Measurements from ENCODE around the gene WNT7B. TPM values are rescaled to one million over a fixed set of nuclear protein-coding genes. Genes with fewer than 3 reads are reported as not detected.

WNT7B gene
- total RNA-seq, result not detected

DNA sequence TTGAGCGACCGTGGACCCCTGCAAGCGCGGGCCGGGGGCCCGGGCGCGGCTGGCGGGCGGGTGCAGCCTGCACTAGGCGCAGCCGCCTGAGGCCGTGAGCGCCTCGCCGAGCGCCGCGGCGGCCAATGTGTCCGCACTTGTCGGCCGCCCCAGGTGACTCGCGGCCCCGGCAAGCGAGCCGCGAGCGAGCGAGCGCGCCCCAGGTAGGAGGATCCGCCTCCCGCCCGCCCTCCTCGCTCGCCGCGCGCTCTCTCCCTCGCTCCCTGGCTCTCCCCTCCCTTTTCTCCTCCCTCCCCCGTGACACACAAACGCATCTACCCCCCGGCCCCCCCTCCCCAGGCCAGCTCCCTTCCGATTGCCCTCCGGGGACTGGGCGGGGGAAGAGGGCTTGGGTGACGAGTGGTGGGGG lies at the start of gene WNT7B:
Gene WNT7B, minus strand, starts transcription at position 160 of the 409 bp plus-strand sequence. CDS start 408 bp downstream, outside the sequence.
- peaks cover 4% of the 10 kb centered on the region for H3K4me1 Mint-ChIP-seq (ENCODE audit: low read depth)
- ChIA-PET POLR2A (no interaction called here), CTCF (no interaction called here)
- DNase-seq (no peak), ATAC-seq (no peak)
- H3K27ac Mint-ChIP-seq, result no peak within 1 kb of the TSS
- peaks cover 44% of the 10 kb centered on the region for H3K27me3 Mint-ChIP-seq (ENCODE audit: low read depth)
- no peaks in the 10 kb centered on the region for H3K36me3 Mint-ChIP-seq (ENCODE audit: low read depth)
- H3K9me3 Mint-ChIP-seq (ENCODE audit: insufficient read depth), result no peaks in the 10 kb centered on the region
- no peak within 1 kb of the TSS for H3K4me3 Mint-ChIP-seq

DNA sequence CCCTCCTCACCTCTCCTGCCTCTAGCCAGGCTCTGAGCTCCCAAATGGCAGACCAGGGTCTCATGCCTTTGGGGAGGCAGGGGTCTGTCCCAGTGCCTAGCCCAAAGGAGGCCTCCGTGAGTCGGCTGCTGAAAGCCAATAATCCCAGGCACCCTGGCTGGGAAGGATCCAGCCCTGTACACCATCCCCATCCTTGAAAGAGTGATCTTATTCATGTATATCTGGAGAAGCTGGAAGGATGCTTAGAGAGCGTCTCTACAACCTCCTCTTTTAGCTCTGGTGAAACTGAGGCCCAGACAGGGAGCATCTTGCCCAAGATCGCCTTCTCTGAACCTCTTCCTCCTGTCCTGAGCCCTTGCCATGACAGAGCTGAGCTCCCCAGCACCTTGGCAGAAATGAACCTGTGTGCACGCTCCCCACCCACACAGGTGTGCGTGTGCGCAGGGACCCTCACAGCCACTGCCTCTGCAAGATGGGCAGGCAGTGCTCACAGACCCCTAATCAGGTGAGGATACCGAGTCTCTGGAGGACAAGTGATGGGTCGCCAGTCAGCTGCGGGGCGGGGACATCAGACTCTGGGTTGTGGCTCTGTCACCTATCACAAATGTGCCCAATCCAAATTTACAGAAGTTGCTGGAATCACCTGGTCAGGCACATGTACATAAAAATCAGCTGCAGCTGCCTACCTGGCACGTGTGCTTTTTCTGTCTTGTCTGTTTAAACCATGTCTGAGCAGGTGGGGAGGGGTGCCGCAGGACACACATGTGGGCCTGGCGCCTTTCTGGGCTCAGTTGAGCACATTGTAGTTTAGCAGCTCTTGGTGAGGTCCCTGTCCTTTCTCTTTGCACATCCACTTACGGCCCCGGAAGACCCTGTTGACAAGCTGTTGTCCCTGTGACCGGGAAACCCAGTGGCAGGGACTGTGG lies 49.3 kb upstream of the WNT7B start:
- no peaks in the 10 kb centered on the region for H3K36me3 Mint-ChIP-seq (ENCODE audit: low read depth)
- POLR2A ChIA-PET, result no interaction called here
- DNase-seq (no peak), ATAC-seq (no peak)
- CTCF ChIA-PET, result interaction anchor here (1.2 to 2.2 kb wide), 2 partner anchors 20 to 89 kb away, joined by 4 to 14 read pairs; no protein-coding TSS in a partner anchor
- H3K27me3 Mint-ChIP-seq (ENCODE audit: low read depth), result peaks cover 41% of the 10 kb centered on the region
- H3K4me1 Mint-ChIP-seq (ENCODE audit: low read depth), result peaks cover 16% of the 10 kb centered on the region
- H3K27ac Mint-ChIP-seq, result no peak overlapping the region
- H3K9me3 Mint-ChIP-seq (ENCODE audit: insufficient read depth), result no peaks in the 10 kb centered on the region
- H3K4me3 Mint-ChIP-seq, result no peak overlapping the region

DNA sequence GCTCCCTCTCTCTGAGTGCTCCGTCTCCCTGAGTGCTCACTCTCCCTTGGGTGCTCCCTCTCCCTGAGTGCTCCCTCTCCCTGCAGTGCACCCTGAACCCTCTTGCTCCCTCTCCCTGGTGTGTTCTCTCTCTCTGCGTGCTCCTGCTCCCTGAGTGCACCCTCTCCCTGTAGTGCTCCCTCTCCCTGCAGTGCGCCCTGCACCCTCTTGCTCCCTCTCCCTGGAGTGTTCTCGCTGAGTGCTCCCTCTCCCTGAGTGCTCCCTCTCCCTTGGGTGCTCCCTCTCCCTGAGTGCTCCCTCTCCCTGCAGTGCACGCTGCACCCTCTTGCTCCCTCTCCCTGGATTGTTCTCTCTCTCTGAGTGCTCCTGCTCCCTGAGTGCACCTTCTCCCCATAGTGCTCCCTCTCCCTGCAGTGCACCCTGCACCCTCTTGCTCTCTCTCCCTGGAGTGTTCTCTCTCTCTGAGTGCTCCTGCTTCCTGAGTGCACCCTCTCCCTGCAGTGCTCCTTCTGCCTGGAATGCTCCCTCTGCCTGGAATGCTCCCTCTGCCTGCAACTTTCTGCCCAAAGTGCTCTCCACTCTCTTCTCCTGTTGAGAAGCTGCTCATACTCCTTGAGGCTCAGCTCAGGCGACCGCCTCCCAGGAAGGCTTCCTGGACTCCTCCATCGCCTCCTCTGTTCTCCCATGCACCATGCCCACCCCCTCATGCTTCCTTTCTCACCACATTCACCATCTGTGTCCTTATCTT lies 48.4 kb upstream of the WNT7B start:
- ChIA-PET CTCF (interaction anchor here (2.2 to 4.9 kb wide), 2 partner anchors 19 kb away, joined by 14 to 28 read pairs; no protein-coding TSS in a partner anchor), POLR2A (no interaction called here)
- H3K4me3 Mint-ChIP-seq, result no peak overlapping the region
- H3K4me1 Mint-ChIP-seq (ENCODE audit: low read depth), result peaks cover 16% of the 10 kb centered on the region
- peaks cover 41% of the 10 kb centered on the region for H3K27me3 Mint-ChIP-seq (ENCODE audit: low read depth)
- H3K36me3 Mint-ChIP-seq (ENCODE audit: low read depth), result no peaks in the 10 kb centered on the region
- no peak overlapping the region for H3K27ac Mint-ChIP-seq
- H3K9me3 Mint-ChIP-seq (ENCODE audit: insufficient read depth), result no peaks in the 10 kb centered on the region
- DNase-seq, result no peak
- no peak for ATAC-seq

DNA sequence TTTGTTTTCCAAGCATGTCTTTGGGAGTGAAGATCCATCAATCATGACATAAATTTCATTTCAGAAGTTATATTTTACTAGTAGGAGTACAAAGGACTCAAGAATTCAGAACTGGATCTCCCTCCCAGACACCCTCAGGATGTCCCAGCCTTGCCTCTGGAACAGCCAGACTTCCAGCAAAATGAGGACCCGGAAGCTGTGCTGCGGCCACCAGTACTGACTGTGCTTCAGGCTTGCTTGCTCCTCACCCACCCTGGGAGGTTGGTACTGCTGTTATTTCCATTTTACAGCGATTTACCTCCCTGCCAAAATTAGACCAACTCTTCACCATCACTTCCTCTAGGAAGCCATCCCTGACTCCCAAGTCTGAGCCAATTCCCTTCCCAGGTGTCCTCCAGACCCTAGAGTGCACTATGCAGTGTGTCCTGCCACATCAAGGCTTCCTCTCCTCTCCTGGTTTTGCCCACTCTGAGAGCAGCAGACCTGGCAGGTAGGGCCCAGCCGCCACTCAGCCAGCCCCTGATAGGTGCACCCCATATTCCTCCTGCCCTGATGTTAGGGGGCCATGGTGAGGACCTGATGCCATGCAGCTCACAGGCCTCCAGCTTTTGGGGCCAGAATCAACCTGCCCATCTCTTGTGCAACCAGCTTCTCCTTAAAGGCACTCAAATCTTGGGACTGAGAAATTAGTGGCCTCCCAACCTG lies 47.3 kb upstream of the WNT7B start:
- Mint-ChIP-seq H3K9me3 (ENCODE audit: insufficient read depth) (no peaks in the 10 kb centered on the region), H3K4me3 (no peak overlapping the region), H3K4me1 (ENCODE audit: low read depth) (peaks cover 16% of the 10 kb centered on the region), H3K27me3 (ENCODE audit: low read depth) (peaks cover 41% of the 10 kb centered on the region), H3K36me3 (ENCODE audit: low read depth) (no peaks in the 10 kb centered on the region), H3K27ac (no peak overlapping the region)
- ATAC-seq (no peak), DNase-seq (no peak)
- ChIA-PET POLR2A (no interaction called here), CTCF (interaction anchor here (4.9 kb wide), 1 partner anchor 17 kb away, joined by 28 read pairs; no protein-coding TSS in a partner anchor)

DNA sequence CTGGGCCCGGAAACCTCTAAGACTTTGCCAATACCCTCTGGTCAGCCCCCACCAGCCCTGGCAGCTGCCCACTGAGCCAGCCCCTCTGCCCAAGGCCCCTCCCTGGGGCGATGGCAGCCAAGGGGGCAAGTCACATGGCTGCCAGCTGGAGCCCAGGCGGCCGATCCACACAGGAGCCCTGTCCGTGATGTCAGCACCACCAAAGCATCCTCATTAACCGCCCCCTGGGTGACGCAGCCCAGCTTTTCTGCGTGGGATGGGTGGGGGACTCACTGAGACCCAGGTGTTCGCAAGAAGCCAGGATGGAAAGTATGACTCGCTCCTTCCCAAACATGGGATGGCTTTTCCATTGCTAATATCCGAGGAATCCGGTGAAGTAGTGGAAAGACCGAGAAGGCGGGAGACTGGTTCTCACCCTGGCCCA lies 46.6 kb upstream of the WNT7B start:
- DNase-seq (no peak), ATAC-seq (no peak)
- Mint-ChIP-seq H3K27ac (no peak overlapping the region), H3K36me3 (ENCODE audit: low read depth) (no peaks in the 10 kb centered on the region), H3K9me3 (ENCODE audit: insufficient read depth) (no peaks in the 10 kb centered on the region), H3K27me3 (ENCODE audit: low read depth) (peaks cover 38% of the 10 kb centered on the region), H3K4me1 (ENCODE audit: low read depth) (peaks cover 14% of the 10 kb centered on the region), H3K4me3 (no peak overlapping the region)
- CTCF ChIA-PET, result interaction anchor here (4.9 kb wide), 1 partner anchor 17 kb away, joined by 28 read pairs; no protein-coding TSS in a partner anchor
- POLR2A ChIA-PET, result no interaction called here

DNA sequence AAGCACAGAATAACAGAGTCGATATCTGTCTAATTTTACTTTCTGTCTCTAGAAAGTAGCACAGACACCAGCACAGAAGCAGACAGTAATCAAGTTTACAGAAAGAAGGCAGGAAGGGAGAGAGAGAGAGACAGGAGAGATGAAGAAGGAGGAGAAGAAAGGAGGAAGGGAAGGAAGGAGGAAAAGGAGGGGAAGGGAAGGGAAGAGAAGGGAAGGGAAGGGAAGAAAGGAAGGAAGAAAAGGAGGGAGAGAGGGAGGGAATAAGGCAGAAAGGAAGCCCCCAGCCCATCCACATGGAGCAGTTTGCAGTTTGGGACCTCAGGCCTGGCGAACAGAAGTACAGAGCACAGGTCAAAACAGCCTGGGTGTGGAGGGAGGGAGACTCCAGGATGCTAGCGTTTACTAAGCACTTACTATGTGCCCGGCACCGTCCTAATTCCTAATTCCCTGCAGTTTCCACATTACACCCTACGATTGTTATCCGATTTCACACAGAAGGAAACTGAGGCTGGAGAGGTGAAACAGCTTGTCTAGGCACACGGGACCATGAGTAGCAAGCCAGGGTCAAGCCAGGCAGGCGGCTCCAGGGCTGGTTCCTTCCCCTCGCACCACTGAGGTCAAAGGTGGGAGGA lies 46.0 kb upstream of the WNT7B start:
- DNase-seq, result no peak
- H3K27ac Mint-ChIP-seq, result no peak overlapping the region
- peaks cover 8% of the 10 kb centered on the region for H3K4me1 Mint-ChIP-seq (ENCODE audit: low read depth)
- CTCF ChIA-PET, result interaction anchor here (1.0 to 4.9 kb wide), 3 partner anchors 10 to 16 kb away, joined by 3 to 28 read pairs (median 6); no protein-coding TSS in a partner anchor
- H3K27me3 Mint-ChIP-seq (ENCODE audit: low read depth), result peaks cover 35% of the 10 kb centered on the region
- POLR2A ChIA-PET, result no interaction called here
- no peaks in the 10 kb centered on the region for H3K36me3 Mint-ChIP-seq (ENCODE audit: low read depth)
- no peak overlapping the region for H3K4me3 Mint-ChIP-seq
- no peaks in the 10 kb centered on the region for H3K9me3 Mint-ChIP-seq (ENCODE audit: insufficient read depth)
- ATAC-seq, result no peak

DNA sequence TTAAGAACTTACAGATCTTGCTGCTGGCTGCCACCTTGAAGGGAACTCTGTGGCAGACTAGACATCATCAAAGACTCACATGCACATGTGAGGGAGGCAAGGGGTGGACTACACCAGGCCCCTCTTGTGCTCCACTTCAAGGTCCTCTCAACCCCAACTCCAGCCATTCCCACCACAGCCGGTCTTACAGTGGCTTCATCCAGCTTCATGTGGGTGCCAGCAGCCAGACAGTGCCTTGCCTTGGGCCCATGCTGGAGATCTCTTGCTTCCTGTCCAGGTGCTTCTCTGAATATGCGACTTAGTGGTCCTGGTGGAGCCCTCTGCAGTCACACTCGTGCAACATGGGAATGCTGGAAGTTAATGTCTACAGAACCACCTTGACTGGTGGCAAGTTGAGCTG lies 44.6 kb upstream of the WNT7B start:
- Mint-ChIP-seq H3K36me3 (ENCODE audit: low read depth) (no peaks in the 10 kb centered on the region), H3K4me1 (ENCODE audit: low read depth) (peaks cover 1% of the 10 kb centered on the region), H3K27me3 (ENCODE audit: low read depth) (peaks cover 26% of the 10 kb centered on the region), H3K27ac (no peak overlapping the region), H3K4me3 (no peak overlapping the region), H3K9me3 (ENCODE audit: insufficient read depth) (no peaks in the 10 kb centered on the region)
- POLR2A ChIA-PET, result no interaction called here
- no peak for DNase-seq
- ATAC-seq, result no peak
- CTCF ChIA-PET, result interaction anchor here (1.9 to 4.9 kb wide), 2 partner anchors 9 to 15 kb away, joined by 6 to 28 read pairs; no protein-coding TSS in a partner anchor

DNA sequence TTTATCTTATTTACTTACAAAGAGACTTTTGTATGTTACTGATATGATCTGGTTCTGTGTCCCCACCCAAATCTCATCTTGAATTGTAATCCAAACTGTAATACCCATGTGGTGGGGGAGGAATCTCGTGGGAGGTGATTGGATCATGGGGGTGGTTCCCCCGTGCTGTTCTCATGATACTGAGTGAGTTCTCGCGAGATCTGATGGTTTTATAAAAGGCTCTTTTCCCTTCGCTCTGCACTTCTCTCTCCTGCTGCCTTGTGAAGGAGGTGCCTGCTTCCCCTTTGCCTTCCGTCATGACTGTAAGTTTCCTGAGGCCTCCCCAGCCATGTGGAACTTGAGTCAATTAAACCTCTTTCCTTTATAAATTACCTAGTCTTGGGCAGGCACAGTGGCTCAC lies 42.4 kb upstream of the WNT7B start:
- Mint-ChIP-seq H3K4me3 (no peak overlapping the region), H3K27me3 (ENCODE audit: low read depth) (peaks cover 11% of the 10 kb centered on the region), H3K9me3 (ENCODE audit: insufficient read depth) (no peaks in the 10 kb centered on the region), H3K27ac (no peak overlapping the region), H3K36me3 (ENCODE audit: low read depth) (no peaks in the 10 kb centered on the region), H3K4me1 (ENCODE audit: low read depth) (peaks cover 3% of the 10 kb centered on the region)
- no peak for DNase-seq
- ChIA-PET CTCF (interaction anchor here (1.1 to 5.6 kb wide), 7 partner anchors 9 to 97 kb away, joined by 4 to 81 read pairs (median 8); no protein-coding TSS in a partner anchor), POLR2A (no interaction called here)
- no peak for ATAC-seq

DNA sequence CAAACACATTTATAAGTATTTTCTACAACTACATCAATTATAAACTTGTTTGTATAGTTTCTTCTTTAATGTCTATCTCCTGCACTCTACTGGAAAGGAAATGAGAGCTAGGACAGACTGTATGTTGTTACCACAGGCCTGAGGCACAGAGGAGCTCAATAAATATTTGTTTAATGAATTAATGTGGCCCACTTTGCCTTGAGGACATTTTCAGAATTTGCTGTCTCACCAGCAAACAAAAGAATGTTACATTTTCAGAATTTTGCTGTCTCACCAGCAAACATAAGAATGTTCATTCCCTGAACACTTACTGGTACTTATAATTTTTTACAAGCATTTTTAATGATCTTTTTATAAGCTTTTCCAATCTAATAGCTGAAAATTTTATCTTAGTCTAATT lies 41.9 kb upstream of the WNT7B start:
- H3K27me3 Mint-ChIP-seq (ENCODE audit: low read depth), result peaks cover 10% of the 10 kb centered on the region
- ChIA-PET POLR2A (no interaction called here), CTCF (interaction anchor here (1.1 to 5.6 kb wide), 7 partner anchors 10 to 97 kb away, joined by 4 to 81 read pairs (median 8); no protein-coding TSS in a partner anchor)

DNA sequence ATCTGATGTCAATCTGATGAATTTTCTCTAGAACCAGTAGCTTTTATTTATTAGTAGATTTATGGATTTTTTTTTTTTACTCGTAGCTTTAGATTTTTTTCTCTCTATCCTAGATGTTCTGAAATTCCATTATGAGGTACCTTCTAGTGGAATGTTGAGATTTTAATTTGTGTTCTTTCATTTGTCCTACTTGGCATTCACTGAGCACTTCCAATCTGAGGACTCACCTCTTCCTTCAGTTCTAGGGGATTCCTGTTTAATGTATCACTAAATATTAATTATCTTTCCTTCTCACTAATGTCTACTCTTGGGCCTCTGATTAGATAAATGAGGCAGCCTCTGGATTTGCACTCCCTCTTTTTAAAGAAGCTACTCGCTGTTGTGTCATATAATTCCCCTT lies 40.2 kb upstream of the WNT7B start:
- peaks cover 12% of the 10 kb centered on the region for H3K4me1 Mint-ChIP-seq (ENCODE audit: low read depth)
- H3K4me3 Mint-ChIP-seq, result no peak overlapping the region
- peaks cover 8% of the 10 kb centered on the region for H3K27me3 Mint-ChIP-seq (ENCODE audit: low read depth)
- H3K36me3 Mint-ChIP-seq (ENCODE audit: low read depth), result no peaks in the 10 kb centered on the region
- no peaks in the 10 kb centered on the region for H3K9me3 Mint-ChIP-seq (ENCODE audit: insufficient read depth)
- H3K27ac Mint-ChIP-seq, result no peak overlapping the region
- DNase-seq (no peak), ATAC-seq (no peak)
- POLR2A ChIA-PET, result interaction anchor here (1.9 kb wide), 1 partner anchor 19 kb away, joined by 4 read pairs; no protein-coding TSS in a partner anchor
- CTCF ChIA-PET, result interaction anchor here (1.1 to 5.6 kb wide), 4 partner anchors 10 to 99 kb away, joined by 3 to 81 read pairs (median 14); no protein-coding TSS in a partner anchor

More for the DNA sequence above, 41.9 kb upstream of the WNT7B start:
- ATAC-seq, result no peak
- peaks cover 4% of the 10 kb centered on the region for H3K4me1 Mint-ChIP-seq (ENCODE audit: low read depth)
- H3K36me3 Mint-ChIP-seq (ENCODE audit: low read depth), result no peaks in the 10 kb centered on the region
- H3K27ac Mint-ChIP-seq, result no peak overlapping the region
- H3K4me3 Mint-ChIP-seq, result no peak overlapping the region
- DNase-seq, result no peak
- H3K9me3 Mint-ChIP-seq (ENCODE audit: insufficient read depth), result no peaks in the 10 kb centered on the region

Measured in activated CD8-positive, alpha-beta T cell treated with anti-CD3 and anti-CD28 coated beads, Interleukin-2, amount 10 ng/mL, durations not matched to agents 7 days and 5 days (primary cell).